Activated CD8-positive, alpha-beta T cell treated with anti-CD3 and anti-CD28 coated beads, Interleukin-2, amount 10 ng/mL, durations not matched to agents 7 days and 5 days (primary cell): ENCODE results near the gene DDX51. TPM values are rescaled to one million over a fixed set of nuclear protein-coding genes. Genes with fewer than 3 reads are reported as not detected.
"Not testable (repeated sequence)": the region's sequence is repeated elsewhere in the genome, so short reads cannot be mapped to it uniquely, and the experiment has no call there.

Source experiments
- ATAC-seq: fragments of 150-1000 bp; cut with Tn5 transposase; one replicate; pipeline ENCODE4 v1.10.0; 2021; ENCODE audit warnings: moderate library complexity
- CTCF ChIA-PET: fragments of 350-600 bp; sonication (Branson Sonifier 250); formaldehyde crosslinking; loops from one replicate; lab custom pipeline; 2021; ENCODE audit warnings: antibody characterized with exemption; lab: Charles Lee
- POLR2A ChIA-PET: fragments of 350-600 bp; sonication (Branson Sonifier 250); formaldehyde crosslinking; loops from one replicate; lab custom pipeline; 2021; ENCODE audit warnings: antibody characterized with exemption; lab: Charles Lee
- DNase-seq: peaks from one replicate; pipeline ENCODE4 v3.0.0-alpha.2; 2020
- H3K27ac Mint-ChIP-seq: one replicate; pipeline ENCODE4 v1.8.0; 2021; ENCODE audit warnings: mild to moderate bottlenecking, mixed read lengths
- H3K27me3 Mint-ChIP-seq: one replicate; pipeline ENCODE4 v1.8.0; 2021; ENCODE audit warnings: low read depth, mixed read lengths
- H3K36me3 Mint-ChIP-seq: one replicate; pipeline ENCODE4 v1.8.0; 2021; ENCODE audit warnings: low read depth, mixed read lengths
- H3K4me1 Mint-ChIP-seq: one replicate; pipeline ENCODE4 v1.8.0; 2021; ENCODE audit warnings: low read depth, mixed read lengths
- H3K4me3 Mint-ChIP-seq: one replicate; pipeline ENCODE4 v1.8.0; 2021; ENCODE audit warnings: mild to moderate bottlenecking, mixed read lengths
- H3K9me3 Mint-ChIP-seq: one replicate; pipeline ENCODE4 v1.8.0; 2022; ENCODE audit warnings: mixed read lengths; ENCODE audit not compliant: insufficient read depth
- total RNA-seq, 2 experiments: library from RNA; stranded (reverse); gene quantifications; one replicate each; pipeline ENCODE4 v1.2.3, GENCODE V29; 2021

Gene DDX51
- total RNA-seq, 2 experiments from 2014 or later, result 27.6 to 28.4 TPM

DNA sequence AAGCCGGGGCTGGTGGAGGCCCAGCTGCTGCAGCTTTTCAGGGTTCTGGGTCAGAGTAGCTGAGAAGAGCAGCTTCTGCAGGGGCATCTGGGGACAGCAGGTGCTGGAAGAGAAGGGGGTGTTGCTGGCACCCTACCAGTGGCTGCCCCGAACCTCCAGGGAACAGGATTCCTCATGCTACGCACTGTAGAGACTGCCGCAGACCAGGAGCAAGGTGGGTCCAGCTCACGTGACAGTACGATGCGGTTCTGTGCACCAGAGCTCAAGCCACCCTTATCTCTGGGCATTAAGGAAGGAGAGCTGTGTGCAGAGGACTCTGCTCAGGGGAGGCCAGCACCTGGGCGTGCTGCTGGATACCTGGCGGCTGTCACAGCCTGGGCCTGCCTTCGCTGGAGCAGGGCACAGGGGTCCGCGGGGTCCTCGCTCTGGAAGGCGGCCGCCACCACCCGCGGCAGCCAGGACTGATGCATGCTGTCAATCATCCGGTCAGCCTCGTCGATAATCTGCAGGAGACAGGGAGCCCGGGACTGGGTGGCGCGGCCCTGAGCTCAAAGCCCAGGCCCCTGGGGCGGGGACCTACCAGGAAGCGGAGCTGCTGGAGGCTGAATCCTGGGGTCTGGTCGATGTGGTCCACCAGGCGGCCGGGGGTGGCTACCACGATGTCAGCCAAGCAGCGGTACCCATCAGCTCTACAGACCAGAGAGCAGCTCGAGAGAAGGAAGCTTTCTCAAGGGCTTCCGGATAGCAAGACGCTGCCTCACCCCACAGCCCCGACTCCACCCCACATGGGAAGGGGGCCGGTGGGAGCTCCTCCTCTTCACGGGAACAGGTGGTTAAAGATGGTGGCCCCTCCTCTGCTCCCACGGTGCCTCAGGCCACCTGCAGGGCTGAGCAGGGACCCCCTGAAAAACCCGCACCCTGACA, 2.9 kb downstream of the DDX51 start:
- ChIA-PET POLR2A (interaction anchor here (1.7 kb wide), 1 partner anchor 56 kb away, joined by 4 read pairs; no protein-coding TSS in a partner anchor), CTCF (interaction anchor here (1.4 kb wide), 1 partner anchor 274 kb away, joined by 3 read pairs; no protein-coding TSS in a partner anchor)
- no peak for DNase-seq
- ATAC-seq, result no peak
- no peaks in the 10 kb centered on the region for H3K27me3 Mint-ChIP-seq
- H3K9me3 Mint-ChIP-seq, result no peaks in the 10 kb centered on the region
- no peak overlapping the region for H3K27ac Mint-ChIP-seq
- H3K36me3 Mint-ChIP-seq, result peaks cover 26% of the 10 kb centered on the region
- peaks cover 26% of the 10 kb centered on the region for H3K4me1 Mint-ChIP-seq
- H3K4me3 Mint-ChIP-seq, result no peak overlapping the region

DNA sequence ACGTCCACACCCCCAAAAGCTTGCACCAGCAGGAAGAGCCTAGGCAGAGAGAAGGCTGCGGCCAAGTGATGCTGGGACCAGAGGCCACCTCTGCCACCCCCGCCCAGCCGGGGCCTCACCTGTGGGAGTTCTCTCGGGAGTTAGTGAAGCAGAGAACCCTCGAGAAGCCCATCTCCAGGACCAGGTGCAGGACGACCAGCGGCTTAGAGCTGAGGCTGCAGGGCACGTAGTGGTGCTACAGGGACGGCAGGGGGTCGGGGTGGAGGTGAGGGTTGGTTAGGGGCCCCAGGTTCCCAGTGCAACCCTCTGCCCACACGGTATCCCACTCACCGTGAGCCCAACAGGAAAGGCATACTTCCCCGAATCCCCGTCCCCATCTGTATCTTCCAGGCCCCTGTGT, 3.6 kb downstream of the DDX51 start:
- CTCF ChIA-PET, result interaction anchor here (1.4 kb wide), 1 partner anchor 275 kb away, joined by 3 read pairs; no protein-coding TSS in a partner anchor
- DNase-seq (no peak), ATAC-seq (no peak)
- Mint-ChIP-seq H3K9me3 (no peaks in the 10 kb centered on the region), H3K27ac (no peak overlapping the region), H3K36me3 (peaks cover 25% of the 10 kb centered on the region), H3K27me3 (no peaks in the 10 kb centered on the region), H3K4me1 (peaks cover 19% of the 10 kb centered on the region), H3K4me3 (no peak overlapping the region)
- POLR2A ChIA-PET, result no interaction called here

DNA sequence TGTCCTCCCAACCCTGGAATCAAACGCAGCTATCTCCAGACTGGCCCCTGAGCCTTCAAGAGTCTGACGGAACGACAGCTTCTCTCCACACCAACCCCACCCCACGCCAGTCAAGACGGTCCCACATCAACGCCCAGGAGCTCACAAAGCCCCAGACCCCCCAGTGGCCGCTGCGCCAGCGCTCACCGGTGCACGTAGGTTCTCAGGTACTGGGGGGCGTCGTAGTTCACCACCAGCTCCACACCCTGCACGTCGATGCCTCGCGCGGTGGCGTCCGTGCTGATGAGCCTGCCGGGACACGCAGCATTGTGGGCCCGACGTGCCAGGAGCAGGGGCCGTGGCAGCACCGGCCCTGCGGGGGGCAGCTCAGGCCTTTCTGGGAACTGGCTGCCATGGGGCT, 4.2 kb downstream of the DDX51 start:
- POLR2A ChIA-PET, result no interaction called here

DNA sequence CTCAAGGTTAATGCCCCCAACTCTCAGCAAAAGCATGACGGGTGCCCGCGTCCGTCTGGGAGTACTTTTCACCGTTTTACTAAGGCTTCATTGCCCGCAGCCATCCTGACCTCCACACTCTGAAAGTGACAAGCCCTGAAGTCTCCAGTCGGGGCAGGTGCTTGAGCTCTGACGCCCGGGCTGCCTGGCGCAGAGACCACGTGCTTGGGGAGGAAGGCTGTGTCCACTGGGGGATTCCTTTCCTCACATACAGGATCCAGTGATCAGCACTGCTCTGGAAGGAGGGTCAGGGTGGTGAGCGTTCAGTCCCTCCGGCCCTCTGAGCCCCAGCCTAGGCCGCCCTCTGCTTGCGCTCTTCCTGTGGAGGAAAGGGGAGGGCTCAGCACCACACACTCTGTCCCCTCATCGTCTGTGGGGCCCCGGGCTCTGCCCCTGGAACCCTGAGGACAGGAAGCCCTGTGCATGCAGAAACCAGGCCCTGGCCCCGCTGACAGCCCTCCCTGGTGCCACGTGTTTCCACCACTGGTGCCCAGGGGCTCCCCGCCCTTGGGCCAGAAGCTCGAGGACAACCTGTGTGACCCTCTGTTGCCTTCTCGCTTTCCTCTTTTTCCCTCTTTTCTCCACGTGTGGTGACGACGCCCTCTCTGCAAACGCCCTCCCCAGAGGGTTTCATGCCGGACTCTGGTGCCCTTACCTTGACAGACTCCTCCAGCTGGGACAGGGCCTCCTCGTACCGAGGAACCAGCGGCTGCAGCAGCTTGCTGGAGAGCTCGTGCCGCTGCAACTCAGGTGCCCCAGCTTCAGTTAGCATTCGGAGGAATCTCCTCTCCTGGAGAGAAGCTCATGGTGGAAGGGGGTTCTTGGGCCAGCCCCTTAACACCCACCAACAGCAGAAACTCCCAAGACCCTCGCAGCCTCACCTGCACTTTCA, 4.9 kb downstream of the DDX51 start:
- ATAC-seq, result no peak
- ChIA-PET CTCF (interaction anchor here (1.2 kb wide), 1 partner anchor 15 kb away, joined by 3 read pairs; no protein-coding TSS in a partner anchor), POLR2A (no interaction called here)
- Mint-ChIP-seq H3K27me3 (no peaks in the 10 kb centered on the region), H3K9me3 (no peaks in the 10 kb centered on the region), H3K4me3 (no peak overlapping the region), H3K27ac (no peak overlapping the region), H3K36me3 (peaks cover 24% of the 10 kb centered on the region), H3K4me1 (peaks cover 11% of the 10 kb centered on the region)
- no peak for DNase-seq

More for the DNA sequence above, 4.2 kb downstream of the DDX51 start:
- H3K27ac Mint-ChIP-seq, result no peak overlapping the region
- DNase-seq, result no peak
- H3K4me1 Mint-ChIP-seq, result peaks cover 13% of the 10 kb centered on the region
- H3K9me3 Mint-ChIP-seq, result no peaks in the 10 kb centered on the region
- no peak overlapping the region for H3K4me3 Mint-ChIP-seq
- no peak for ATAC-seq
- CTCF ChIA-PET, result no interaction called here
- no peaks in the 10 kb centered on the region for H3K27me3 Mint-ChIP-seq
- peaks cover 25% of the 10 kb centered on the region for H3K36me3 Mint-ChIP-seq

DNA sequence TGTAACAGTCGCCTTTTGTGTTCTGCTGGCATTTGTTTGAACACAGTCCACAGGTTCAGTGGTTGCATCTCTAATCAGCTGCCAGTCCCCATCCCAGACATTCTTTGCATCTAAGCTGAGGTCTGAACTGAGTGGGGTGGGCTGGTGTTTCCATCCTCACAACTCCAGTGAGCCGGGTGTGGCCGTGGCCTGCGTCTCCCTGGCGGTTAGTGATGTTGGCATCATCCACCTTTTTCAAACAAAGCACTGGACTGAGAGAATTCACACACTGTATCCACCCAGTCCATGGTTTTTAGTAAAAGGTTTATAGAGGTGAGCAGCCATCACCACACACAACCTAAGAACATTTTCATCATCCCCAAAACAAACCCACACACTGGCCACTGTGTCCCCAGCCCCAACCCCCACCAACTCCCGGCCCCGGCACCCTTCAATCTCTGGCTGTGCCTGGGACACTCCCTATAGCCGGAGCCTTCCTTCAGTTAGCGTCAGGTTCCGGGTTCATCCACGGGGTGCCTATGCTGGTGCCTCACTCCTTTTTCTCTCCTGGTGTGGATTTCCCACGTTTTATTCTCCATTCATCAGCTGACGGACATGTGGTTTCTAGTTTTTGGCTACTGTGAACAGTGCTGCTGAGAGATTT, 6.5 kb downstream of the DDX51 start:
- H3K4me3 Mint-ChIP-seq, result no peak overlapping the region
- ChIA-PET CTCF (interaction anchor here (1.2 kb wide), 1 partner anchor 16 kb away, joined by 3 read pairs; no protein-coding TSS in a partner anchor), POLR2A (interaction anchor here (0.9 kb wide), 2 partner anchors 9 to 11 kb away, joined by 3 read pairs; no protein-coding TSS in a partner anchor)
- no peaks in the 10 kb centered on the region for H3K9me3 Mint-ChIP-seq
- H3K4me1 Mint-ChIP-seq, result peaks cover 5% of the 10 kb centered on the region
- DNase-seq, result no peak
- no peak for ATAC-seq
- no peak overlapping the region for H3K27ac Mint-ChIP-seq
- H3K36me3 Mint-ChIP-seq, result peaks cover 23% of the 10 kb centered on the region
- no peaks in the 10 kb centered on the region for H3K27me3 Mint-ChIP-seq

DNA sequence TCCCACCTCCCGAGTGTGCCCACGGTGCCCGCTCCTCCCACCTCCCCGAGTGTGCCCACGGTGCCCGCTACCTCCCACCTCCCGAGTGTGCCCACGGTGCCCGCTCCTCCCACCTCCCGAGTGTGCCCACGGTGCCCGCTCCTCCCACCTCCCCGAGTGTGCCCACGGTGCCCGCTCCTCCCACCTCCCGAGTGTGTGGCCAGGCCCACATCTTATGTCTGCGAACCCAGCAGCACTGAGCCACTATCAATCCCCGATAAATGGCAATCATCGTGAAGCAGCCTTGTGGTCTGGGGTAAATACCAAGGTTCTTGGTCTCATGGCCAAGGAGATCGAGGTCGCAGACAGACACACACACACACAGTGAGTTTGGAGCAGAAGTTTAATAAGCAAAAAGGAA, 7.9 kb downstream of the DDX51 start:
- POLR2A ChIA-PET, H3K9me3 Mint-ChIP-seq, ATAC-seq, DNase-seq, H3K4me1 Mint-ChIP-seq, H3K27me3 Mint-ChIP-seq, CTCF ChIA-PET: not testable (repeated sequence)
- Mint-ChIP-seq H3K27ac (peak overlapping the region; percentile 73), H3K36me3 (peaks cover 23% of the 10 kb centered on the region), H3K4me3 (peak overlapping the region; percentile 7)

DNA sequence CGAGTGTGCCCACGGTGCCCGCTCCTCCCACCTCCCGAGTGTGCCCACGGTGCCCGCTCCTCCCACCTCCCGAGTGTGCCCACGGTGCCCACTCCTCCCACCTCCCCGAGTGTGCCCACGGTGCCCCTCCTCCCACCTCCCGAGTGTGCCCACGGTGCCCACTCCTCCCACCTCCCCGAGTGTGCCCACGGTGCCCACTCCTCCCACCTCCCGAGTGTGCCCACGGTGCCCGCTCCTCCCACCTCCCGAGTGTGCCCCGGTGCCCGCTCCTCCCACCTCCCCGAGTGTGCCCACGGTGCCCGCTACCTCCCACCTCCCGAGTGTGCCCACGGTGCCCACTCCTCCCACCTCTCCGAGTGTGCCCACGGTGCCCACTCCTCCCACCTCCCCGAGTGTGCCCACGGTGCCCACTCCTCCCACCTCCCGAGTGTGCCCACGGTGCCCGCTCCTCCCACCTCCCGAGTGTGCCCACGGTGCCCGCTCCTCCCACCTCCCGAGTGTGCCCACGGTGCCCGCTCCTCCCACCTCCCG, 9.4 kb downstream of the DDX51 start:
- H3K27ac Mint-ChIP-seq, DNase-seq, ATAC-seq, H3K27me3 Mint-ChIP-seq, H3K4me3 Mint-ChIP-seq, H3K9me3 Mint-ChIP-seq, H3K4me1 Mint-ChIP-seq, POLR2A ChIA-PET, CTCF ChIA-PET: not testable (repeated sequence)
- H3K36me3 Mint-ChIP-seq, result peaks cover 20% of the 10 kb centered on the region

DNA sequence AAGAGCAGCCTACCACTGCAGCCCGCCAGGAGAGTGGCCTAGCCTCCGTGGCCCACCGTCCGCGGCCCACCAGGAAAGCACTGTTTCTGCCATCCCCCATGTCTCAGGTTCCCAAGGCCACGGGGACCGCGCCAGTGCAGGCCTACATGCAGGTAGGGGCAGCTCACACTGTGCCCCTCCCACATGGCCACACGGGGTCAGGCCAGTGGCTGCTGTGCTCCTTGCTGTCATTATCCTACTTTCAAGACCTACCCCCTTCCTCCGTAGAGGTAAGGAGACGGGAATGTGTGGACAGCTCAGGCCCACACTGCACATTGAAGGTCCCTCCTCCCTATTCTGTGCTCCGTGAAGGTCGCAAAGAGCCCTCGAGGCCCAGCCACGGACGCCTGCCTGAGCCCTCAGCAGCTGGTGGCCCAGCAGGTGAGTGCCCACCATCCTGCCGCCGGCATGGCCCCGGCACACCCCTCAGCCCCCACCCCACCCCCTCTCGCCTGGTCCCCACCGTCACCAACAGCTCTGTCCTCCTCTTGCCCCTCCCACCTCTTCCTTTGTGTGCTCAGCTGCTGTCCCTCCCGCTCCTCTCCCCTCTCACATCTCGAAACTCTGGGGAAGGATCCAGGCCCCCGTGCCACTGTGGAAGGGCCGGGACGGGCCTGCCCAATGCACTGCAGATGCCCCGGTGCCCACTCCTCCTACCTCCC, 10.0 kb downstream of the DDX51 start:
- peak; percentile 5 for ATAC-seq
- no peaks in the 10 kb centered on the region for H3K27me3 Mint-ChIP-seq
- peaks cover 3% of the 10 kb centered on the region for H3K9me3 Mint-ChIP-seq
- no peak overlapping the region for H3K27ac Mint-ChIP-seq
- H3K4me3 Mint-ChIP-seq, result no peak overlapping the region
- ChIA-PET CTCF (no interaction called here), POLR2A (no interaction called here)
- peaks cover 16% of the 10 kb centered on the region for H3K36me3 Mint-ChIP-seq
- no peaks in the 10 kb centered on the region for H3K4me1 Mint-ChIP-seq
- no peak for DNase-seq

DNA sequence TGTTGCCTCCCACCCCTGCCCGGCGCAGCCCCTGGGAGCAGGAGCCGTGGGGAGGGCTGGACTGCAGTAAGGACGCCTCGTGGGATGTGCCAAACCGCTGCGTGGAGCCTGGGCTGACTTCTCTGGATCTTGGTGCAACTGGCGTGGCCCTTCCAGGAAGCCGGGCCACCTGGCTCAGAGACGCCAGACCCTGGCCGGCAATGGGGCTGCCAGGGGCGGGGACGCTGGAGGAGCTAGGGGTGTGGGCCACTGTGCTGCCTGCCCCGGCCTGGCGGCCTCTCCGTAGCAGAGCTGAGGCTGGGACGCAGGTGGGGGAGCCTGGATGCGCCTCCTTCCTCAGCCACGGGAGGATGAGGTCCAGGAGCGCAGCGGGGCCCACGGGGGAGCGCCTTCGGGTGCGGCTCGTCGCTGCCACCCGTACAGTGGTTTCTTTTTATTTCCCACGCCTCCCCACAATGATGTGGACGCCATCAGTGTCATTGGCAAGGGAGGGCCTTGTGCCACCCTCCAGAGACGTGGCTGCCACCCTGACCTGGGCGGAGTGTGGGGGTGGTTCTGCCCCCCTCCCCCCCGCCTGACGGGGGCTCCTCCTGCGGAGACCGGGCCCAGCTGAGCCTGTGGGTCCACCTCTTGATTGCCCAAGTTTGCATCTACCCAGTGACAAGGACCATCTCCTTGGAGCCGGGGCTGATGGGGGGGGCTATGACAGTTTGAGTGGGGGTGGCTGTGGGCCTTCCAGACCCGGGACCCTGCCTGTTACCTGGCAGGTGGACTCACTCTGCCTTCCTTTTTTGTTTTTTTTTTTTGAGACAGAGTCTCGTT, 11.3 kb downstream of the DDX51 start:
- Mint-ChIP-seq H3K27me3 (no peaks in the 10 kb centered on the region), H3K4me3 (no peak overlapping the region), H3K9me3 (peaks cover 6% of the 10 kb centered on the region), H3K4me1 (no peaks in the 10 kb centered on the region), H3K36me3 (peaks cover 23% of the 10 kb centered on the region), H3K27ac (no peak overlapping the region)
- POLR2A ChIA-PET, result no interaction called here
- CTCF ChIA-PET, result no interaction called here
- no peak for DNase-seq
- peak; percentile 42 for ATAC-seq

DNA sequence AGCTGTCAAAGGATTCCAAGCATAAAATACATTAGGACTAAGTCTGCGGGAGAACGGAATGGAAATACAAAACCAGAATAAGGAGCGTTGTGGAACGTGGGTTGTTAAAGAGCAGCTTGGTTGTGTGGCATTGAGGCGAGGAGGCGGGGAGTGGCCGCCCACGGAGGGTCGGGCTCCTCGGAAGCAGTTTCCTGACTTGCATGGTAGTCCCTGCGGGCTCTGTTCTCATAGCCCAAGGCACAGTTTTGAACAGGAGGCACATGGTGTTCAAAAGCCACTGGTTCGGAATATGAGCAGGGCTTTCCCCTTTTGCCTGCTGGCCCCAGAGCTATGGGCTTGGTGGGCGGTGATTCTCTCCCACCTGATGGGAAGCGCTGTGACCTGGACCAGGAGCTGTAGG, 12.2 kb downstream of the DDX51 start:
- ChIA-PET POLR2A (no interaction called here), CTCF (no interaction called here)

More for the DNA sequence above, 12.2 kb downstream of the DDX51 start:
- Mint-ChIP-seq H3K36me3 (peaks cover 25% of the 10 kb centered on the region), H3K9me3 (peaks cover 6% of the 10 kb centered on the region), H3K27me3 (no peaks in the 10 kb centered on the region), H3K27ac (no peak overlapping the region), H3K4me3 (no peak overlapping the region), H3K4me1 (no peaks in the 10 kb centered on the region)
- ATAC-seq (no peak), DNase-seq (no peak)
